Aorta (tissue), 5 donors: ENCODE data around the gene ARMC9. TPM values are rescaled to one million over a fixed set of nuclear protein-coding genes. Genes with fewer than 3 reads are reported as not detected.

Experiments used
- ATAC-seq: fragments of 200-7000 bp; cut with Tn5 transposase; one replicate; pipeline ENCODE4 v1.9.1; 2022; ENCODE audit warnings: moderate library complexity; ENCODE audit not compliant: low FRiP score
- DNase-seq, 2 donors: peaks; one replicate each; pipeline ENCODE4 v3.0.0-alpha.2; 2020
- H3K27ac ChIP-seq, 2 donors: one replicate each; pipeline ENCODE4 v1.5.1; 2013; ENCODE audit warnings: low read length in 2 of 2, mild to moderate bottlenecking in 2 of 2, moderate library complexity in 2 of 2, control low read depth in 1 of 2, inconsistent platforms in 1 of 2, low read depth in 1 of 2
- H3K27me3 ChIP-seq, 2 donors: one replicate each; pipeline ENCODE4 v1.6.1; 2013; ENCODE audit warnings: control low read depth in 1 of 2, low read length in 1 of 2, mild to moderate bottlenecking in 1 of 2, moderate library complexity in 1 of 2; ENCODE audit not compliant: insufficient read depth in 2 of 2, control insufficient read depth in 1 of 2
- H3K36me3 ChIP-seq, 2 donors: one replicate each; pipeline ENCODE4 v1.6.1; 2013; ENCODE audit warnings: control low read depth in 1 of 2, low read length in 1 of 2, mild to moderate bottlenecking in 1 of 2; ENCODE audit not compliant: insufficient read depth in 2 of 2, control insufficient read depth in 1 of 2
- H3K4me1 ChIP-seq, 2 donors: one replicate each; pipeline ENCODE4 v1.6.1; 2013; ENCODE audit warnings: low read length in 2 of 2, control low read depth in 1 of 2, mild to moderate bottlenecking in 1 of 2, moderate library complexity in 1 of 2; ENCODE audit not compliant: insufficient read depth in 2 of 2, control insufficient read depth in 1 of 2
- H3K4me3 ChIP-seq, 2 donors: one replicate each; pipeline ENCODE4 v1.5.1; 2013; ENCODE audit warnings: low read length in 2 of 2, control low read depth in 1 of 2, mild to moderate bottlenecking in 1 of 2
- H3K9me3 ChIP-seq: one replicate; pipeline ENCODE4 v1.6.1; 2013; ENCODE audit warnings: mild to moderate bottlenecking, low read length; ENCODE audit not compliant: control insufficient read depth
- WGBS, 2 donors: extraction: QIAGEN DNeasy Blood & Tissue Kit; methylation state at CpG; one replicate each; pipeline ENCODE4 v1.1.7; 2013; 5-methylcytosine and 5-hydroxymethylcytosine counted together
- intact Hi-C, 2 donors: fragments of 100-400 bp; cut with DNase I; formaldehyde crosslinking; loops; one replicate each; pipeline versions ENCODE4 v1.14.2 to v1.15.0; 2022
- polyA plus RNA-seq, 2 donors: library from polyadenylated mRNA; stranded (reverse); fragments of 200-250 nt; gene quantifications; one replicate each; pipeline ENCODE4 v1.2.3, GENCODE V29; 2013
- total RNA-seq, 2 donors: library from RNA; stranded (reverse); fragmentation: NEBNext Ultra II Directional; extraction: Animal tissue kit (Norgen Biotek cat#: 25700); gene quantifications; one replicate each; pipeline ENCODE4 v1.2.1, GENCODE V29; 2021
- donor health status: healthy with polysubstance abuse.
- donor health status: Bipolar disorder and iron deficiency.
- donor health status: DM: no; HTN: no; CAD: no.
- donor health status: DM: no; HTN: no; CAD: no.
- donor health status: DM: yes; HTN: yes; CAD: no.

ARMC9 gene
- total and polyA plus RNA-seq, 4 donors: 6.9 to 86.8 (median 30.6) TPM

- ATAC-seq (no peak), DNase-seq (no peak)
- 88 to 89% methylated on average over 7 of the region's 7 CpGs for WGBS, 2 donors
- Histone ChIP-seq H3K27me3 (no peaks in the 10 kb centered on the region), H3K4me3 (no peak overlapping the region), H3K9me3 (no peaks in the 10 kb centered on the region), H3K27ac (peak overlapping the region; percentile 17 to 77), H3K4me1 (peaks cover 0 to 7% of the 10 kb centered on the region in 2 donors), H3K36me3 (no peaks in the 10 kb centered on the region)
- intact Hi-C loops: no loop called here
Measured at GRCh38 chr2:231186325-231186724, 12.1 kb upstream of the ARMC9 start.

DNA sequence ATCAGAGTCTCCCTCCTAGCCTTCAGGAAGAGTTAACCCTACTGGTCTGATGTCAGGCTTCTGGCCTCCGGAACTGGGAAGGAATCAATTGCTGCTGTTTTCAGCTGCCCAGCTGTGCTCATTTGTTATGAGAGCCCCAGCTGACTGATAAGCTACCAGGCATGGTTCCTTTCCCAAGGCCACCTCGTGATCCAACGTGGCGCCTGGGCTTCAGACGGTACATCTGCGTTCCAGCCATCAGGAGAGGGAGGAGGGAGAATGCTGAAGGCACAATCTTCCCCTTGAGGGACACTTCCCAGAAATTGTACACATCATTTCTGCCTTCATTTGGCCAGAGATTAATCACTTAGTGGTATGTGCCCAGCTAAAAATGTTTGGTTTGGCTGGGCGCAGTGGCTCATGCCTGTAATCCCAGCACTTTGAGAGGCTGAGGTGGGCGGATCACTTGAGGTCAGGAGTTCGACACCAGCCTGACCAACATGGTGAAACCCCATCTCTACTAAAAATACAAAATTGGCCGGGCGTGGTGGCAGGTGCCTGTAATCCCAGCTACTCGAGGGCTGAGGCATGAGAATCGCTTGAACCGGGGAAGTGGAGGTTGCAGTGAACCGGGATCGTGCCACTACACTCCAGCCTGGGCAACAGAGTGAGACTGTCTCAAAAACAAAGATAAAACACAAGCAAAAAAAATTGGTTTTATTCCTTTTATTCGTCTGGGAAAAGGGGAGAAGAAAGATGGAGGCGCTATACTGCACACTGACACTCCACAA, 10.5 kb upstream of the ARMC9 start:
- H3K9me3 ChIP-seq: no peaks in the 10 kb centered on the region
- ATAC-seq (peak; percentile 49), DNase-seq (peak; percentile 92 to 93)
- H3K27me3 ChIP-seq: no peaks in the 10 kb centered on the region
- peaks cover 0 to 3% of the 10 kb centered on the region in 2 donors for H3K4me1 ChIP-seq
- no peaks in the 10 kb centered on the region for H3K36me3 ChIP-seq
- H3K4me3 ChIP-seq: no peak overlapping the region
- WGBS, 2 donors: 34 to 35% methylated on average over 18 of the region's 18 CpGs
- intact Hi-C loops: no loop called here
- peak overlapping the region; percentile 64 to 99 for H3K27ac ChIP-seq

GRCh38 chr2:231188506-231189170, 9.8 kb upstream of the ARMC9 start:
- peak overlapping the region; percentile 99 to 100 for H3K27ac ChIP-seq
- H3K4me3 ChIP-seq: no peak overlapping the region
- H3K9me3 ChIP-seq: no peaks in the 10 kb centered on the region
- ATAC-seq (no peak), DNase-seq (no peak)
- 96 to 97% methylated on average over 6 of the region's 6 CpGs for WGBS, 2 donors
- H3K27me3 ChIP-seq: no peaks in the 10 kb centered on the region
- peaks cover 0 to 3% of the 10 kb centered on the region in 2 donors for H3K4me1 ChIP-seq
- intact Hi-C loops: no loop called here
- H3K36me3 ChIP-seq: no peaks in the 10 kb centered on the region

DNA sequence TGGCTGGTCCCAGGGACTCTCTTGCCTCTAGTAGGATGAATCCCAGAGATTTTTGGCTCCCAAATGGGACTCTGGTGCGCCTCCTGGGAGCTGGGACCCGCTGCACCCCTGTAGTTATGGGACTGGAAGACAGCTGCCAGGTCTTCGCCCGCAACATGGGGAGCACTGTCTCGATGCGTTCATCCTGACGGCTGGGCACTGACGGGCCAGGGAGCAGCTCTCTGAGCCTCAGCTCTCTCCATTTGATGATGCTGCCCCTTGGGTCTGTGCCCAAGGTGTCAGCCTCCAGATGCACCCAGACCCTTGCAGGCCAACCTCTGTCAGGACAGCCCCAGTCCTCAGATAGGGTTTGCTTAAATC, 9.3 kb upstream of the ARMC9 start:
- Histone ChIP-seq H3K27ac (peak overlapping the region; percentile 99 to 100), H3K36me3 (no peaks in the 10 kb centered on the region), H3K27me3 (no peaks in the 10 kb centered on the region), H3K4me3 (no peak overlapping the region), H3K4me1 (peaks cover 0 to 3% of the 10 kb centered on the region in 2 donors), H3K9me3 (no peaks in the 10 kb centered on the region)
- DNase-seq (no peak), ATAC-seq (no peak)
- WGBS, 2 donors: 96 to 100% methylated on average over 8 of the region's 8 CpGs
- intact Hi-C loops: no loop called here

GRCh38 chr2:231189571-231190495, 8.6 kb upstream of the ARMC9 start:
- Histone ChIP-seq H3K4me3 (peak overlapping the region; percentile 8 to 29), H3K27ac (peak overlapping the region; percentile 99 to 100), H3K27me3 (no peaks in the 10 kb centered on the region), H3K9me3 (no peaks in the 10 kb centered on the region), H3K36me3 (no peaks in the 10 kb centered on the region), H3K4me1 (peaks cover 0 to 3% of the 10 kb centered on the region in 2 donors)
- peak; percentile 79 for ATAC-seq
- intact Hi-C loops: loop anchor here (2.0 kb wide), 3 partner anchors 57 to 85 kb away; no protein-coding TSS in a partner anchor
- WGBS, 2 donors: 18 to 21% methylated on average over 22 of the region's 22 CpGs
- DNase-seq: peak; percentile 88 to 92

DNA sequence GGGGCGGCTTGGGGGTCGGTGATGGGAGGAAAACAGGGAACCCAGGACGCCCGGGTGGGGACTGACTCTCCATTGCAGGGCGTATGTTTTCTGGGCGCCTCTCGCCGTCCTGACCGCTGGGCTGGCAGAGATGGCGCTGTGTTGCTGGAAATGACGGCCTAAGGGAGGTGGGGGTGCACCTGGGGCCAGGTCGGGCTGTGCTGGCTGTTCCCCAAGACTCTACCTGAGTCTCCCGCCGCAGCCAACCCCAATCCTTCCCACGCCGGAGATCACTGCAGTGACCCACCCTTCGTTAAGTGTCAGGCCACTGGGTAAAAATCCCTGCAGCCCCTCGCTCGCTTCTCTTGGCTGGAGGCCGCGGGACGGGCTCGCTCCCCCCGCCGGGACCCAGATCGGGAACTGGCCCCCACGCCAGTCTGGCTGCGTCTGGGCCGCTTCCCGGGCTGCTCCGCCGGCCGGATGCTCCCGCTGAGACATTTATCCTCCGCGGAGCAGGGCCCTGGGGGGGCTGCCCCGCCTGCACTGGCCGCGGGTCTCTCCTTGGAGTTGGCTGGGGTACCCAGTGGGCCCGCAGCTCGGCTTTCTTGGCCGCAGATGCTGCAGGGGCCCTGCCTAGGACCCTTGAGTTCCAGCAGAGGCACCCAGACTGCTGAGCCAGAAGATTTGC, 7.8 kb upstream of the ARMC9 start:
- ATAC-seq (peak; percentile 82), DNase-seq (peak; percentile 92 to 95)
- Histone ChIP-seq H3K27me3 (no peaks in the 10 kb centered on the region), H3K27ac (peak overlapping the region; percentile 99 to 100), H3K36me3 (no peaks in the 10 kb centered on the region), H3K9me3 (no peaks in the 10 kb centered on the region), H3K4me1 (no peaks in the 10 kb centered on the region), H3K4me3 (peak overlapping the region; percentile 8 to 29)
- intact Hi-C loops: loop anchor here (2.0 kb wide), 3 partner anchors 58 to 86 kb away; no protein-coding TSS in a partner anchor
- WGBS, 2 donors: 2 to 3% methylated on average over 41 to 42 of the region's 42 CpGs

- Histone ChIP-seq H3K27me3 (no peaks in the 10 kb centered on the region), H3K4me1 (no peaks in the 10 kb centered on the region), H3K36me3 (no peaks in the 10 kb centered on the region), H3K27ac (peak overlapping the region; percentile 69 to 99), H3K9me3 (no peaks in the 10 kb centered on the region), H3K4me3 (no peak overlapping the region)
- DNase-seq (peak; percentile 93 to 94), ATAC-seq (peak; percentile 78)
- intact Hi-C loops: loop anchor here (2.0 kb wide), 3 partner anchors 59 to 87 kb away; no protein-coding TSS in a partner anchor
- WGBS, 2 donors: 40% methylated on average over 19 of the region's 19 CpGs
Measured at GRCh38 chr2:231191896-231192872, 6.2 kb upstream of the ARMC9 start.
